Measurements from ENCODE around the gene CNTRL.

DNA sequence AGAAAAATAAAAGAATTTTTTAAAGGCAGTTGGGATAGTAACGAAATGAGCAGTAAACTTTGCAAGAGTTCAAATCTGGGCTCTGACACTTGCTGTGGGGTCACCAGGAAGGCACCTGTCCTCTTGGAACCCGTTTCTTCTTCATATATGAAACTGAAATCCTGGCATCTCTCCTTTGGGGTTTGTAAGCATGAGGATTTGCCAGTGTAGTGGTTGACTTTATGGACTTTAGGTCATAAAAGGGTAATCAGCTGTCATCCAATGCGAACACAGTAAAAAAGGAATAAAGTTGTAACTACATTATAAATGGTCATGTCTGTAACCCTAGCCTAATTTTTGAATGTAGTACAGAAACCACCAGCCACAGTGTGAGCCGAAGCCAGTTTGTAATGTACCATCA lies 125.6 kb downstream of the CNTRL start:
- TF ChIP-seq EZH2 (IDR thresholded peaks at IDR 0.05), result no peak
- TF ChIP-seq POLR2AphosphoS5 (IDR thresholded peaks at IDR 0.05; ENCODE audit: borderline replicate concordance, low read depth, low read length), result no peak
- no peak for TF ChIP-seq FOXP2 (optimal IDR thresholded peaks at IDR 0.05; ENCODE audit: control extremely low read depth, extremely low read length, insufficient read depth)
